ENCODE measurements around the gene MUSK. TPM values are rescaled to one million over a fixed set of nuclear protein-coding genes. Genes with fewer than 3 reads are reported as not detected.

The MUSK gene
- polyA plus RNA-seq, 2 of the 4 experiments (the other 2 are of a cell fraction) = not detected

DNA sequence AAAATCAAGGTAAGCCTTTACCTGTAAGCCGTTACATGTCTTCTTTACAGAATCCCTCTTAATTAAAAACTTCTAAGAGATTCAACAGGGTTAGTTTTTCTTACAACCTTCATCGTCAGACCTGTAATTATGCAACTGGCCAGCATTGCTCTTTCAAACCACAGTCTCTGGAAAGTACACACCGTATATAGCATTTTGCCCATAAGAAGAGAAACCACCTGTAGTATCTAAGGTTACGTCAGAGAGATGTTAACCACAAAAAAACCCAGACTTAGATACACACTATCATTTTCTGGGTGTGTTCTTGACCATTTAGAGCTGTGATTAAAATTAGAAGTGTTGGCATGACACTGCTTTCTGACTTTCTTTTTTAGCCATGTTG, 140.0 kb downstream of the MUSK start:
- H3K4me1 ChIP-seq = peaks cover 9% of the 10 kb centered on the region; the same call in 1 of the 3 replicates
- DNase-seq (ENCODE audit: low read depth in 1 of 2, low spot score in 1 of 2) (no peak), FAIRE-seq (no peak), ATAC-seq (no peak)
- ChIA-PET POLR2A (no interaction called here), CTCF (no interaction called here)
- no peak overlapping the region for H3K4me2 ChIP-seq
- H3K27ac ChIP-seq = 0 out of 6 replicates have a peak overlapping the region, but pooled peaks of 1 of the 2 experiments have one; percentile 5
- TF ChIP-seq ZSCAN20 (CRISPR knock-in tag; IDR thresholded peaks at IDR 0.05) (no peak), RNF2 (IDR thresholded peaks at IDR 0.05; ENCODE audit: borderline replicate concordance, low read depth) (no peak), EHF (CRISPR knock-in tag; IDR thresholded peaks at IDR 0.05) (no peak), NPAS2 (CRISPR knock-in tag; IDR thresholded peaks at IDR 0.05; ENCODE audit: borderline replicate concordance) (no peak), NFE2L2 (conservative IDR thresholded peaks at IDR 0.05; ENCODE audit: low read length) (no peak), KDM1A (IDR thresholded peaks at IDR 0.05; ENCODE audit: low read depth) (no peak)
- no peak overlapping the region for H3K4me3 ChIP-seq
- 0 out of 3 replicates have a peak, but pooled peaks cover 2% of the 10 kb centered on the region for H3K9me3 ChIP-seq
- 89% methylated on average over 4 of the region's 4 CpGs for WGBS (ENCODE audit: missing lambda C conversion rate)

DNA sequence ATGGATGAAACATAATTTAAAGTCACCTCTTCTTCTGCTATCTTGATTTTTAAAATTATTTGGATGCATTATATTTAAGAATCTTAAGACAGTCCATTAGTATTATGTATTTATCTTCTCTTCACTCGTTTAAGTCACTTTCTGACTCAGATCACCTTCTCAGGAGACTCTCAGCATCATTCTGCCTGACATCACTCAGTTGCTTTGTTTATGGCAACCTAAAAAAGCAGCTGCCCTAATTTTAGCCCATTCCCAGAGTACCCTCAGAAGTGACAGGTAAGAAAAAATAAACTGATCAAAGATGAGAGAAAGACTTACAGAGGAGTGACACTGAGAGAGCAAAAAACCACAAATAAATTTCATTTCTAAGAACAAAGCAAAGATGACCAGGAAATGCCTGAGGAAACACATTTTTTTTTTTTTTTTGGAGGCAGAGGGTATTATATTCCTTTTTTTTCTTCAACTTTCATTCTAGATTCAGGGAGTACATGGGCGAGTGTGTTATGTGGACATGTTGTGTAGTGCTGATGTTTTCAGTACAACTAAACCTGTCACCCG, 140.5 kb downstream of the MUSK start:
- POLR2A ChIA-PET = no interaction called here
- TF ChIP-seq ESRRA (IDR thresholded peaks at IDR 0.05; ENCODE audit: borderline replicate concordance, low read length) (no peak), JUN (IDR thresholded peaks at IDR 0.05) (no peak)
- TF ChIP-seq, protein P1, sequence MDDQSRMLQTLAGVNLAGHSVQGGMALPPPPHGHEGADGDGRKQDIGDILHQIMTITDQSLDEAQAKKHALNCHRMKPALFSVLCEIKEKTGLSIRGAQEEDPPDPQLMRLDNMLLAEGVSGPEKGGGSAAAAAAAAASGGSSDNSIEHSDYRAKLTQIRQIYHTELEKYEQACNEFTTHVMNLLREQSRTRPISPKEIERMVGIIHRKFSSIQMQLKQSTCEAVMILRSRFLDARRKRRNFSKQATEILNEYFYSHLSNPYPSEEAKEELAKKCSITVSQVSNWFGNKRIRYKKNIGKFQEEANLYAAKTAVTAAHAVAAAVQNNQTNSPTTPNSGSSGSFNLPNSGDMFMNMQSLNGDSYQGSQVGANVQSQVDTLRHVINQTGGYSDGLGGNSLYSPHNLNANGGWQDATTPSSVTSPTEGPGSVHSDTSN (IDR thresholded peaks at IDR 0.05) = no peak
- Histone ChIP-seq H3K9me3 (0 out of 3 replicates have a peak, but pooled peaks cover 2% of the 10 kb centered on the region), H3K4me1 (0 out of 3 replicates have a peak, but pooled peaks cover 4% of the 10 kb centered on the region), H3K4me2 (no peak overlapping the region), H3K4me3 (no peak overlapping the region), H3K27ac (no peak overlapping the region)
- 83% methylated on average over 3 of the region's 3 CpGs for WGBS (ENCODE audit: missing lambda C conversion rate)
- DNase-seq (ENCODE audit: low read depth in 1 of 2, low spot score in 1 of 2) (no peak), FAIRE-seq (no peak), ATAC-seq (no peak)
- CTCF ChIA-PET = no interaction called here

DNA sequence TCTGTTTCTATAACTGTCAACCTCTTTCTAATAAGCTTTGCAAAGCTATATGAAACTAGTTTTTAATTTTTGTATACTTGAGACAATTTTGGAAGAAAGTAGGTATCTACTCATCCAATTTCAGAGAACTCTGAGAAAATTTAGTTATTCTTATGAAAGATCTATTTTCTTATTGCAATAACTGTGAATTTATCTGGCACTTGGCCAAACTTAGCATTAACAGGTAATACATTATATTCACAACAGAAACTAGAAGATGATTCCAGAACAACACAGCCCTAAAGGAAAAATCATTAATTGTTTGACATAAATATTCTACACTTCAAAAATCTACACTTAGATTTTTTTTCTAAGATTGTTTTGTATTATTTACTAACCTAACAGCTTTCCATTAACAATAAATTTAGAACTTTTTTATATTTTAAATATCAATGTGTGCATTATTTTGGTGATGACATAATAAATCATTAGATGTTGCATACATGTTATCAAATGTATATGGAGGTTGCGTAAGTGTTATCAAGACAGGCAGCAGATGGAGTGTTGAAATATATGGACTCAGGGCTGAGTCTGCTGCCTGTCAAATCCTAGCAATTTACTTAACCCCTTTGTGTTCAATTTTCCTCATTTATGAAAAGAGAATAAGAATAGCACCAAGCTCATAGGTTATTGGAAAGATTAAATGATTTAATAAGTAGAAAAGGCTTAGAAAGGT, 141.8 kb downstream of the MUSK start:
- 97% methylated on average over 1 of the region's 1 CpG for WGBS (ENCODE audit: missing lambda C conversion rate)
- TF ChIP-seq, protein P2, sequence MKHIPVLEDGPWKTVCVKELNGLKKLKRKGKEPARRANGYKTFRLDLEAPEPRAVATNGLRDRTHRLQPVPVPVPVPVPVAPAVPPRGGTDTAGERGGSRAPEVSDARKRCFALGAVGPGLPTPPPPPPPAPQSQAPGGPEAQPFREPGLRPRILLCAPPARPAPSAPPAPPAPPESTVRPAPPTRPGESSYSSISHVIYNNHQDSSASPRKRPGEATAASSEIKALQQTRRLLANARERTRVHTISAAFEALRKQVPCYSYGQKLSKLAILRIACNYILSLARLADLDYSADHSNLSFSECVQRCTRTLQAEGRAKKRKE (CRISPR knock-in tag; IDR thresholded peaks at IDR 0.05; ENCODE audit: low read depth) = no peak
- TF ChIP-seq, protein P3, sequence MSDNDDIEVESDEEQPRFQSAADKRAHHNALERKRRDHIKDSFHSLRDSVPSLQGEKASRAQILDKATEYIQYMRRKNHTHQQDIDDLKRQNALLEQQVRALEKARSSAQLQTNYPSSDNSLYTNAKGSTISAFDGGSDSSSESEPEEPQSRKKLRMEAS (IDR thresholded peaks at IDR 0.05) = no peak
- TF ChIP-seq CBX8 (IDR thresholded peaks at IDR 0.05) (no peak), HOXB5 (CRISPR knock-in tag; IDR thresholded peaks at IDR 0.05) (no peak), CHD4 (IDR thresholded peaks at IDR 0.05; ENCODE audit: borderline replicate concordance) (no peak), FOSB (CRISPR knock-in tag; IDR thresholded peaks at IDR 0.05) (no peak), ZSCAN20 (CRISPR knock-in tag; IDR thresholded peaks at IDR 0.05) (no peak), MAZ (IDR thresholded peaks at IDR 0.05; ENCODE audit: borderline replicate concordance, low read depth, low read length) (no peak), POLR2A (IDR thresholded peaks at IDR 0.05; ENCODE audit: low read length) (no peak), SMC3 (IDR thresholded peaks at IDR 0.05) (no peak), HOXB13 (CRISPR knock-in tag; IDR thresholded peaks at IDR 0.05; ENCODE audit: low read depth) (no peak), RFX5 (IDR thresholded peaks at IDR 0.05) (no peak), RARB (CRISPR knock-in tag; IDR thresholded peaks at IDR 0.05) (no peak), HOXA7 (CRISPR knock-in tag; IDR thresholded peaks at IDR 0.05) (no peak)
- TF ChIP-seq, protein P4, sequence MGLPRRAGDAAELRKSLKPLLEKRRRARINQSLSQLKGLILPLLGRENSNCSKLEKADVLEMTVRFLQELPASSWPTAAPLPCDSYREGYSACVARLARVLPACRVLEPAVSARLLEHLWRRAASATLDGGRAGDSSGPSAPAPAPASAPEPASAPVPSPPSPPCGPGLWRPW (IDR thresholded peaks at IDR 0.05) = no peak
- FAIRE-seq (no peak), ATAC-seq (no peak), DNase-seq (ENCODE audit: low read depth in 1 of 2, low spot score in 1 of 2) (no peak)
- H3K4me1 ChIP-seq = 0 out of 3 replicates have a peak, but pooled peaks cover 4% of the 10 kb centered on the region
- no peak overlapping the region for H3K4me2 ChIP-seq
- POLR2A ChIA-PET = no interaction called here
- CTCF ChIA-PET = no interaction called here
- H3K4me3 ChIP-seq = no peak overlapping the region
- 0 out of 3 replicates have a peak, but pooled peaks cover 2% of the 10 kb centered on the region for H3K9me3 ChIP-seq
- H3K27ac ChIP-seq = no peak overlapping the region
